PFSK-1 (cell line): ENCODE data around the gene TMOD4.

ENCODE experiments used
- POLR2AphosphoS5 ChIP-seq: IDR thresholded peaks from 2 replicates; pipeline ENCODE4 v1.6.1; 2012; ENCODE audit warnings: low read depth, mild to moderate bottlenecking, control low read depth, low read length, moderate library complexity
- TAF1 ChIP-seq: IDR thresholded peaks from 2 replicates; pipeline ENCODE4 v1.6.1; 2012; ENCODE audit warnings: low read length, control low read depth, borderline replicate concordance; ENCODE audit not compliant: insufficient read depth
- TF ChIP-seq, protein P1 (sequence below), 2 experiments: IDR thresholded peaks; 2 replicates each; pipeline versions ENCODE4 v1.6.1 to v1.8.0; 2011 to 2012; ENCODE audit warnings: low read depth in 2 of 2, low read length in 2 of 2, control low read depth in 1 of 2, inconsistent platforms in 1 of 2, mild to moderate bottlenecking in 1 of 2, moderate library complexity in 1 of 2; ENCODE audit not compliant: insufficient read depth in 1 of 2

DNA sequence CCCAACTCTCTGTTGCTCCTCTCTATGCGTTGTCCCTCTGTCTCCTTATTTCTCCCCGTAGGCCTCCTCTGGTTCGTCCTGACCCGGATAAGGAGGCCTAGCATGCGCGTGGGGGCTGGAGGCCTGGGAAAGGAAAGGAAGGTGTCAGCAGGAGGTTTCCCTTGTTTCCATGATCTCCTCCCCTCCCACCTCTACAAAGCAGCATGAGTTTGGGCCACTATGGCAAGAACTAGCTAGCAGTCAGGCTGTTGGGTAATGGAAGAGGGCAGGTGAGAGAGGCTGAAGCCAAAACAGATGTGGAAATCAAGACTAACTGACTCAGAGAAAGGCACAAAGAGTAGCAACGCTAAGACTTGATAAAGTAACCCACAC is 28.7 kb downstream of the TMOD4 start:
- no peak for TF ChIP-seq TAF1
- TF ChIP-seq, protein P1, sequence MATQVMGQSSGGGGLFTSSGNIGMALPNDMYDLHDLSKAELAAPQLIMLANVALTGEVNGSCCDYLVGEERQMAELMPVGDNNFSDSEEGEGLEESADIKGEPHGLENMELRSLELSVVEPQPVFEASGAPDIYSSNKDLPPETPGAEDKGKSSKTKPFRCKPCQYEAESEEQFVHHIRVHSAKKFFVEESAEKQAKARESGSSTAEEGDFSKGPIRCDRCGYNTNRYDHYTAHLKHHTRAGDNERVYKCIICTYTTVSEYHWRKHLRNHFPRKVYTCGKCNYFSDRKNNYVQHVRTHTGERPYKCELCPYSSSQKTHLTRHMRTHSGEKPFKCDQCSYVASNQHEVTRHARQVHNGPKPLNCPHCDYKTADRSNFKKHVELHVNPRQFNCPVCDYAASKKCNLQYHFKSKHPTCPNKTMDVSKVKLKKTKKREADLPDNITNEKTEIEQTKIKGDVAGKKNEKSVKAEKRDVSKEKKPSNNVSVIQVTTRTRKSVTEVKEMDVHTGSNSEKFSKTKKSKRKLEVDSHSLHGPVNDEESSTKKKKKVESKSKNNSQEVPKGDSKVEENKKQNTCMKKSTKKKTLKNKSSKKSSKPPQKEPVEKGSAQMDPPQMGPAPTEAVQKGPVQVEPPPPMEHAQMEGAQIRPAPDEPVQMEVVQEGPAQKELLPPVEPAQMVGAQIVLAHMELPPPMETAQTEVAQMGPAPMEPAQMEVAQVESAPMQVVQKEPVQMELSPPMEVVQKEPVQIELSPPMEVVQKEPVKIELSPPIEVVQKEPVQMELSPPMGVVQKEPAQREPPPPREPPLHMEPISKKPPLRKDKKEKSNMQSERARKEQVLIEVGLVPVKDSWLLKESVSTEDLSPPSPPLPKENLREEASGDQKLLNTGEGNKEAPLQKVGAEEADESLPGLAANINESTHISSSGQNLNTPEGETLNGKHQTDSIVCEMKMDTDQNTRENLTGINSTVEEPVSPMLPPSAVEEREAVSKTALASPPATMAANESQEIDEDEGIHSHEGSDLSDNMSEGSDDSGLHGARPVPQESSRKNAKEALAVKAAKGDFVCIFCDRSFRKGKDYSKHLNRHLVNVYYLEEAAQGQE (IDR thresholded peaks at IDR 0.05; ENCODE audit: insufficient read depth in 1 of 2, low read depth in 2 of 2, low read length in 2 of 2) = no peak
- no peak; the same call in 1 of the 2 replicates for TF ChIP-seq POLR2AphosphoS5
